Body of pancreas (tissue), 4 donors: ENCODE measurements around the gene MAP3K5. TPM values are rescaled to one million over a fixed set of nuclear protein-coding genes. Genes with fewer than 3 reads are reported as not detected.

ENCODE experiments used
- ATAC-seq: fragments of 150-250 bp; one replicate; pipeline ENCODE4 v1.9.1; 2016
- DNase-seq, 4 donors: peaks; one replicate each; pipeline ENCODE4 v3.0.0-alpha.2; 2019
- H3K27ac ChIP-seq, 4 donors: fragments of 200-600 bp; sonication (generic); 1 replicate in 3 of 4; 2 replicates in 1 of 4; pipeline versions ENCODE4 v1.5.1 to v1.6.1; 2016 to 2019; ENCODE audit warnings: mild to moderate bottlenecking in 1 of 4, mixed read lengths in 1 of 4, moderate library complexity in 1 of 4
- H3K27me3 ChIP-seq, 2 donors: fragments of 200-600 bp; sonication (generic); one replicate each; pipeline ENCODE4 v1.6.0; 2016; ENCODE audit warnings: mild to moderate bottlenecking in 1 of 2
- H3K36me3 ChIP-seq, 2 donors: fragments of 200-600 bp; sonication (generic); replicated peaks in 1 of 2; 2 replicates each; pipeline ENCODE4 v1.5.1; 2016; ENCODE audit warnings: low read depth in 2 of 2; ENCODE audit not compliant: insufficient read depth in 1 of 2
- H3K4me1 ChIP-seq: fragments of 200-600 bp; sonication (generic); one replicate; pipeline ENCODE4 v1.6.0; 2016
- H3K4me3 ChIP-seq, 2 donors: fragments of 200-600 bp; sonication (generic); 1 replicate in 1 of 2; 2 replicates in 1 of 2; pipeline ENCODE4 v1.5.1; 2016 to 2019
- H3K9me3 ChIP-seq, 3 donors: fragments of 200-600 bp; sonication (generic); 1 replicate in 2 of 3; 2 replicates in 1 of 3; pipeline ENCODE4 v1.5.1; 2016
- CTCF ChIP-seq, 7 experiments: fragments of 450-650 bp in 4 of 7; fragments of 200-600 bp in 3 of 7; sonication (generic) in 3 of 7; IDR thresholded peaks; one replicate each; pipeline ENCODE4 v1.5.1; 2016 to 2019; ENCODE audit warnings: antibody characterized with exemption in 7 of 7
- POLR2A ChIP-seq, 3 donors: fragments of 450-650 bp; IDR thresholded peaks; one replicate each; pipeline ENCODE4 v1.6.1; 2016; ENCODE audit warnings: antibody characterized with exemption in 3 of 3, mild to moderate bottlenecking in 2 of 3
- WGBS, 2 donors: methylation state at CpG; one replicate each; pipeline ENCODE4 v1.1.5; 2017; 5-methylcytosine and 5-hydroxymethylcytosine counted together
- intact Hi-C: fragments of 100-400 bp; cut with DNase I; formaldehyde crosslinking; loops from one replicate; pipeline ENCODE4 v1.15.1; 2023
- total RNA-seq, 2 donors: library from RNA; depleted of rRNA; stranded (reverse); fragments of >200 nt; gene quantifications; one replicate each; pipeline ENCODE4 v1.1.0, GENCODE V29; 2016

Gene MAP3K5
- total RNA-seq, 2 donors from 2014 or later: 33.7 to 36.9 TPM

GRCh38 chr6:136647363-136647852 lies 144.9 kb downstream of the MAP3K5 start:
- Histone ChIP-seq H3K4me3 (no peak overlapping the region), H3K36me3 (peaks cover 0 to 5% of the 10 kb centered on the region in 2 donors), H3K27me3 (no peaks in the 10 kb centered on the region), H3K9me3 (no peaks in the 10 kb centered on the region), H3K4me1 (peaks cover 60% of the 10 kb centered on the region), H3K27ac (peak overlapping the region; percentile 43 to 72 (median 60))
- 37% methylated on average over 9 of the region's 9 CpGs for WGBS, 2 donors
- intact Hi-C loops: loop anchor here (10.0 kb wide), 2 partner anchors 57 to 147 kb away; partner anchors contain the start of gene MAP3K5
- no peak for TF ChIP-seq CTCF (IDR thresholded peaks at IDR 0.05)
- no peak for TF ChIP-seq POLR2A (IDR thresholded peaks at IDR 0.05)
- DNase-seq: peak in 3 of 4 donors; percentile 50 to 65 (median 59)
- ATAC-seq: peak; percentile 52

DNA sequence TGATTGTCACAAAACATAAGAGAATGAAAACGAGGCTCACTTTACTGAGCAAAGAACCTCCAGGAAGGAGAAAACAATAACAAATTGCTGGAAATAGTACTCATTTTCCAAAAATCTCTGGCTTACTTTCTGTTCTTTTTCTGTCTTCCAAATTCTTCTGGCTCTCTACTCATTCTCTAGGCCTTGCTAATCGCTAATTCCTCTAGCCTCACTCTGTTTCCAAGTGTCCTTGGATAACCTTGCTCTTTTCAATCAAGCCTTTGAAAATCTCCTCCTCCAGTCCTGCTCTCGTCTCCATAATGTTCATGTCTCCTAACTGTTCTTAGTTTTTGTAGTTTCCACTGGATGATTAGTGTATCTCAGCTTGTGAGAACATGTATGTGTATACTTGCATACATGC lies 145.9 kb downstream of the MAP3K5 start:
- peaks cover 51% of the 10 kb centered on the region for H3K4me1 ChIP-seq
- intact Hi-C loops: loop anchor here (10.0 kb wide), 2 partner anchors 58 to 148 kb away; partner anchors contain the start of gene MAP3K5
- H3K9me3 ChIP-seq: no peaks in the 10 kb centered on the region
- DNase-seq: no peak
- H3K36me3 ChIP-seq: peaks cover 0 to 3% of the 10 kb centered on the region in 2 donors
- no peaks in the 10 kb centered on the region for H3K27me3 ChIP-seq
- WGBS, 2 donors: 30 to 32% methylated on average over 3 of the region's 3 CpGs
- no peak for ATAC-seq
- H3K27ac ChIP-seq: peak overlapping the region in 3 of 4 donors; percentile 3 to 72 (median 64)
- TF ChIP-seq CTCF (IDR thresholded peaks at IDR 0.05): no peak
- no peak for TF ChIP-seq POLR2A (IDR thresholded peaks at IDR 0.05)
- H3K4me3 ChIP-seq: no peak overlapping the region

GRCh38 chr6:136644597-136644952 lies 147.7 kb downstream of the MAP3K5 start:
- no peaks in the 10 kb centered on the region for H3K36me3 ChIP-seq
- whole genome bisulfite sequencing, 2 donors: 77 to 78% methylated on average over 3 to 4 of the region's 4 CpGs
- H3K27ac ChIP-seq: peak overlapping the region; percentile 28 to 59 (median 54)
- ATAC-seq: no peak
- no peak for TF ChIP-seq CTCF (IDR thresholded peaks at IDR 0.05)
- TF ChIP-seq POLR2A (IDR thresholded peaks at IDR 0.05): no peak
- no peak overlapping the region for H3K4me3 ChIP-seq
- no peaks in the 10 kb centered on the region for H3K9me3 ChIP-seq
- no peak for DNase-seq
- no peaks in the 10 kb centered on the region for H3K27me3 ChIP-seq
- intact Hi-C loops: loop anchor here (10.0 kb wide), 2 partner anchors 60 to 150 kb away; partner anchors contain the start of gene MAP3K5
- peaks cover 51% of the 10 kb centered on the region for H3K4me1 ChIP-seq

GRCh38 chr6:136643850-136644596 lies 148.3 kb downstream of the MAP3K5 start:
- Histone ChIP-seq H3K27ac (peak overlapping the region; percentile 41 to 59 (median 54)), H3K9me3 (no peaks in the 10 kb centered on the region), H3K4me1 (peaks cover 49% of the 10 kb centered on the region), H3K4me3 (no peak overlapping the region), H3K27me3 (no peaks in the 10 kb centered on the region), H3K36me3 (no peaks in the 10 kb centered on the region)
- 2 to 4% methylated on average over 5 of the region's 5 CpGs for WGBS, 2 donors
- TF ChIP-seq POLR2A (IDR thresholded peaks at IDR 0.05) (no peak), CTCF (IDR thresholded peaks at IDR 0.05) (peak; percentile 68 to 98 (median 97))
- ATAC-seq (peak; percentile 96), DNase-seq (peak; percentile 97 to 99 (median 98))
- intact Hi-C loops: loop anchor here (10.0 kb wide), 2 partner anchors 61 to 151 kb away; partner anchors contain the start of gene MAP3K5
